Measurements from ENCODE around the gene AP1G2.

Gene AP1G2

GRCh38 chr14:23571701-23572523, 4.3 kb upstream of the AP1G2 start:
- DNase-seq (ENCODE audit: low read depth in 3 of 3, low spot score in 1 of 3), result no peak

DNA sequence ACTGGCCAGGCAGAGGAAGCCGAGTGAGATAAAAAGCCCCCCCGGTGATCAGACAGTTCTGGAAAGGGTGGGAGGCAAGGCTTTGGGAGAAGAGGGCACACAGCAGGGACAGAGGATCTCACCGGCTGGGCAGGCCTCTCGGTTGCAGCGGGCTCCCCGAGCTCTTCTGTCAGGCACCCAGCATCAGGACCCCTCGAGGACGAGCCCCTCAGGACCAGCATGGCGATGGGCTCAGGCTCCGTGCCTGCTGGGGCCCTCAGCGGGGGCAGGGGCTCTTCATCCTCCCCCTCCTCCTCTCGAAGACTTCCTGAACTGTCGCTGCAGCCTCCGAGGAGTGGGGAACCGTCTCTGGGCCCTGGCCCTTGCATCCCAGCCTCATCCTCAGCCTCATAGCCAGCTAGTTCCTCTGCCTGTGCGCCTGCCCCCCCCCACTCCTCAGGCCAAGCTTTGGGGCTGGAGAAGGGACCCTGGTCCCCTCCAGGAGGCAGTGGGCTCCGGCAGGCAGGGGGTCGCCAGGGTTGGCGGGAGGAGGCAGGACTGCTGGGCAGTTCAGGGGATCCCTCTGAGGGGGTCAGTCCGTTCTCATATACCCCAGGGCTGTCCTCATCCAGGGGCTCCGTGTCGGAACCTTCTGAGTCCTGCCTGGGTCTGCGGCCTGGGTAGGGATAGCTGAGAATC, 3.4 kb upstream of the AP1G2 start:
- DNase-seq (ENCODE audit: low read depth in 3 of 3, low spot score in 1 of 3), result no peak

DNA sequence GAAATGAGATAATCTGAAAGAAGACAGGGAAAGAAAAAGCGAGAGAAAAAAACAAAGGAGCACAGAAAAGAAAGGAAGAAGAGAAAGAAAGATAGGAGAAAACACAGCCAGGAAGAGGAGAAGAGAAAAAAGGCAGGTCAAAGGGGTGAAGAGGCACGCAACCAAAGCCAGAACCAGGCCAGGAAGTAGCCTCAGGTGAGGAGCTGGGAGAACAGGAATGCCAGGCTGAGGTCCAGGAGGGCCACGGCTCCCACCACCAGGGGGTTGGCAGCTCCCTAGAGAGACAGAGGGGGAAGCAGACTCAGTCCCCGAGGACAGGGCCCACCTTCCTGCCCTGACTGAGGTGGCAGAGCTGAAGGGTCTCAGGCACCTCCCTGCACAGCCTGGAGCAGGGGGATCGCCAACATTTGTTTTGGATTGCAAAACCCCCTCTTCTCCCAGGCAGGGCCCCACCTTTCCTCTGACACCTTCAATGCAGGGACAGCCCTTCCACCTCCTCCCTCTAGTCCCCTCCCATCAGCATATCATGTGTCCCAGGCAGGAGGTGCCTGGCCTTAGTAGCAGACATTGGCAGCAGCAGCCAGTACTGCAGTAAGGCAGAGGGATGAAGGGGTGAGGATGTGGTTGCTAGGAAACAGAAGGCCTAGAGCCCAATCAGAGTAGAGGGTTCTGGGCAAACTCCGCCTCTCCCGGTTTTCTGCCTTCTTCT, 2.0 kb upstream of the AP1G2 start:
- DNase-seq (ENCODE audit: low read depth in 3 of 3, low spot score in 1 of 3), result no peak

- DNase-seq (ENCODE audit: low read depth in 3 of 3, low spot score in 1 of 3), result no peak
Measured at GRCh38 chr14:23568600-23569331, 1.2 kb upstream of the AP1G2 start.

GRCh38 chr14:23568021-23568599, 519 bp upstream of the AP1G2 start:
- DNase-seq (ENCODE audit: low read depth in 3 of 3, low spot score in 1 of 3), result no peak

GRCh38 chr14:23566778-23567185, 809 bp downstream of the AP1G2 start:
- no peak for DNase-seq (ENCODE audit: low read depth in 3 of 3, low spot score in 1 of 3)

DNA sequence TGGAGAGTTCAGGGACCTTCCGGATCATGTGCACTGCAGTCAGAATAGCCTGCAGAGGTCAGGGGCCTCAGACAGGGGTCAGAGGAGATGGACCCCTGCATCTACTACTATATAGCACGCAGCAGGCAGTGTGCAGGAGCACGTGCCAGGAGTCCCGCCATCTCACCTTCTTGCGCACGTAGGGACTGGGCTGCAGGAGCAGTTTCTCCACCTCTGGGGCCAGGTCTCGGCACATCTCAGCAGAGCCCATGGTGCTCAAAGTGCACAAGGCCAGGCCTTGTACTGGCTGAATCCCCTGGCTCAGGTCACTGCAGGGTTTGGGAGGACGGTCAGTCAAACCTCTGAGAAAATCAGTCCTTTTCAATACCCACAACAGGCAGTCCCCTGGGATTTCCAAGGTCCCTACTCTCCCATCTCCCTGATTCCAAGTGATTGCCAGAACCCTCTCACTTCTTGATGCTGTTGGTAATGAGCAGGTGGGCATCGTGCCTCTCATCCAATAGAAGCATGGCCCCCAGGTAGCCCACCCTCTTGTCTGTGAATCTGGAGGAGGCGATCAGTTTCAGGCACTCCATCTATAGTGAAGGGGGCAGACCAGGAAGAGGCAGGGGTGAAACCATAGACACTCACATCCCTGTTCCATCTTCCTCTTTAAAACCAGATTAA, 1.3 kb downstream of the AP1G2 start:
- DNase-seq (ENCODE audit: low read depth in 3 of 3, low spot score in 1 of 3), result no peak

- no peak for DNase-seq (ENCODE audit: low read depth in 3 of 3, low spot score in 1 of 3)
Measured at GRCh38 chr14:23565626-23566025, 2.0 kb downstream of the AP1G2 start.

DNA sequence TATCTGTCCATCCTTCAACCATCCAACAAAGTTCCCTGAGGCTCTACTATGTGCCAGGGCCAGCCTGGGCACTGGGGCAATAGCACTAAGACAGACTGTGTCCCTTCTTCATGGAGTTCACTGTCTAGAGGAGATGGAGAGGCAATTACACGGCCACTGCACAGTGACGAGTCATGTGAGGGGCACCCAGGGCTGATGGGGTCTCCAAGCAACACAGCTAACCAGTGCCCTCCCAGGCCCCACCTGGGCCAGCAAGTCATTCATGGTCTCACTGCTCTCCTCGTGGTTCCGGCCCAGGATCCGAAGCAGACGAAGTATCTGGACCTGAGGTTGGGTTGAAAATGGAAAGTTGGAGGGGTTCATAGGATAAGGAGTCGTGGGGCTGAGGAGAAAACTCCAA, 2.7 kb downstream of the AP1G2 start:
- no peak for DNase-seq (ENCODE audit: low read depth in 3 of 3, low spot score in 1 of 3)

DNA sequence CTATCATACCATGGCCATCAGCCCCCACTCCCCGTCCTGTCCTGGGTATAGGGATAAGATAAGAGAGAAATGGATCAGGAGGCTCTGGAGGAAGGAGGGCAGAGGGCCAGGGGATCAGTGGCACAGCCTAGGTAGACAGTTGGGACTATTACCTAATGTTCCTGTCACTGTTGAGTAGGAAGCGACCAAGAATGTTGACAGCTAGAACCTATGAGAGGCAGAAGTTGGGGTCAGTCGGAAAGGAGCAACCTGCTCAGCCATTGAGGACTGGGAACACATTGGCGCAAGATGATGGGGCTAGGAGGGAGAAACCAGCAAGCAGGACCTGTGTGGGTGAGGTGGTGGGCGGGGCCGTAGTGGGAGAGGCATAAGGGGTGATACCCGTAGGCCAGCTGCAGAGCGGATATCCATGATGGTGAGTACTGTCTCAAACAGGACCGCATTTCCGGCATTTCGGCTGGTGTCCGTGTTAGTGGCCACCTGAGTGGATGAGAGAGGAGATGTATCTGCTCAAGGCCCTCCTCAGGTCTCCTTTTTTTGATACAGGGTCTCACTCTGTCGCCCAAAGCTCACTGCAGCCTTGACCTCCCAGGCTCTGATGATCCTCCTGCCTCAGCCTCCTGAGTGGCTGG, 3.3 kb downstream of the AP1G2 start:
- DNase-seq (ENCODE audit: low read depth in 3 of 3, low spot score in 1 of 3), result no peak

DNA sequence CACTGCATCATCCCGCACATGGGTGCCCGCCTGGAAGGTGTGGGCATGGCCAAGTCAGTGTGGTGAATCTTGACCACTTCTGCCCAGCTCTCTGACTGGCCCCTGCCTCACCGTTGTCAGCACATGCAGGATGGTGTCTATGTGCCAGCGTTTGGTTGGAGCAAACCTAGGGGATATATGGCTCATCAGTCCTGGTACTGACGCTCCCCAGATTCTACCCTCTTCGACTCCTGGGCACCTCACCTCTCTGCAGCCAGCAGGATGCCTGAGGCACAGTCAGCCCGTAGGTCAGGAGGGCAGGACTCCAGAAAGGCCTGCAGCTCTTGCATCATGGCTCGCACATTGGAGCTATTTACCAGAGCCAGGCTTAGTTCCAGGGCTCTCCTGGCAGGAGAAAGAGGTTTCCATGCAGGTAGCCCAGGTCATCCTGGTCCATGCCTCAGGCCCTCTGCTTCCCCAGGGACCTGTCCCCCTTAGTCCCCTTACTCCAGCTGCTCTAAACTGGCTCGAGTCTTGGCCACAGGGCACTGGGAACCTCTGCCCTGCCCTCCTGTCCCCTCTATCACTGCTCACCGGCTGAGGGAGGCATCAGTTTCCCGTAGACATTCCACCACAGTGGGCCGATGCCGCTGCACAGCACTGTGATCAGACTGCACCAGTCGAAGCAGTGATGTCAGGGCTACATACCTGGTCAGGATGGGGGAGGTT, 4.0 kb downstream of the AP1G2 start:
- no peak for DNase-seq (ENCODE audit: low read depth in 3 of 3, low spot score in 1 of 3)

- DNase-seq (ENCODE audit: low read depth in 3 of 3, low spot score in 1 of 3), result peak in 1 of 3 donors; percentile 39
Measured at GRCh38 chr14:23562822-23563472, 4.6 kb downstream of the AP1G2 start.

DNA sequence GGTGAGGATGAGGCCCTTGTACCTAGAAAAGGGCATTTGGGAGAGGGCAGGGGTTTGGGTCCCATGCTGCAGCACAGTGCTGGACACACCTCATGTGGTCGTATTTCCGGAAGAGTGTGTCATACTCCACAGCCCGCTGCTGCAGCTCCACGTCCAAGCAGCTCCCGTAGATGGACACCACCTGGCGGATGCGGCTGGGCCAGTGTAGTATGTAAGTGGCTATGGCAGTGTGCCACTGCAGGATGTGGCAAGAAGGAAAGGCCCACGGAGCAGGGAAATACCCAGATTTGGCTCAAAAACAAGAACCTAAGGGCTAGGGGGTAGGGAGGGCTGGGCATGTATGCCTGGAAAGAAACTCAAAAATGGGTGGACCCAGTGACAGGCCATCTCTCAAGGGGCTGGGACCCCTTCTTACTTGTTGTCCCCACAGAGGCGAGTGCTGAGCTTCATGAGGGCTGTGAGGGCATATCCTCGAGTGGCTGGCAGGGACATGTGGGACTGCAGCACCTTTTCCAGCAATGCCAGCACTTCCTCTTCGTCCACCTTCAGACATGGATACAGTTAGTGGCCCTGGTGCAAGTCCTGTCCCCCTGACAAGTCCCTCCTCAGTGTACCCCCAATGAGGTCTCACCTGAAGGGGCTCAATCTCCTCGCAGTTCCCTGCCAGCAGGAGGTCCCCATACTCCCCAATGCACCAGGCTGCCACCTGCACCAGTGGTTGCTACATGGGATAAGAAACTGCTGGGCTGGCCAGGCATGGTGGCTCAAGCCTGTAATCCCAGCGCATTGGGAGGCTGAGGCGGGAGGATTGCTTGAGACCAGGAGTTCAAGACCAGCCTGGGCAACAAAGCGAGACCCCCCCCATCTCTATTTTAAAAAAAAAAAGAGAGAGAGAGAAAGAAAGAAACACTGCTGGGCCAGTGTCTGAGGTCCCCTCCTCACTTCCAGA, 5.4 kb downstream of the AP1G2 start:
- DNase-seq (ENCODE audit: low read depth in 3 of 3, low spot score in 1 of 3), result no peak

- DNase-seq (ENCODE audit: low read depth in 3 of 3, low spot score in 1 of 3), result no peak
Measured at GRCh38 chr14:23561259-23561658, 6.3 kb downstream of the AP1G2 start.

DNA sequence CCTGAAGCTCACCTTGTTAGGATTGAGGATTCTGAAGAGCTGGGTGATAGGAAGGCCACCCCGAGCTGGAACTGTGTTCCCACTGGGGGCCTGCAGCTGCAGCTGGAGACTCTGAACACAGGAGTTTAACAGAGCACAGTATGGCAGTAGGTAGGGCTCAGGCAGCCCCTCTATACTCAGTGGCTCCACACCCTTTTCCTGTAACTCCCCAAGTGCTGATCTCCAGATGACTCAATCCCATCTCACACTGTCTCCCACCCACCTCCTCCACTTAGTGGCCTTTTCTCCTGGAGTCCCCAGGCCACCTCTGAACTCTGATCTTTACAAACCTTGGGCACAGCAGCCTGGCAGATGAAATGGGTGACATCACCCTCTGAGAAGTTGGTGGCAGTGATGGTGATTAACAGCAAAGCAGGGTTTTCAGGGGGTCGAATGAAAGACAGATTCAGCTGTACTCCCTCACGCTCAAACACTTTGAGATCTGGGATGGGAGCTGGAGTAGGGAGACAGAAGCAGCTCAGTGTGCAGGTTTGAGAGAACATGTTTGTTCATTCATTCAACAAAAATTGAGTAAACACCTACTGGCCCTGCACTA, 7.6 kb downstream of the AP1G2 start:
- no peak for DNase-seq (ENCODE audit: low read depth in 3 of 3, low spot score in 1 of 3)

- peak; percentile 19 to 61 (median 38) for DNase-seq (ENCODE audit: low read depth in 3 of 3, low spot score in 1 of 3)
Measured at GRCh38 chr14:23559010-23559925, 8.3 kb downstream of the AP1G2 start.
